RPMI7951 (cell line): ENCODE results near the gene PHC1. TPM values are rescaled to one million over a fixed set of nuclear protein-coding genes. Genes with fewer than 3 reads are reported as not detected.

ENCODE experiments used
- total RNA-seq: library from RNA; depleted of rRNA; stranded (reverse); fragments of >200 nt; shearing (Covaris generic); gene quantifications from 2 replicates; pipeline ENCODE4 v1.2.3, GENCODE V29; 2014; rRNA removed

PHC1 gene
- total RNA-seq, 1 experiment from 2014 or later = 10.3 TPM

Other genes with a start within 250 kb of the PHC1 start
- gene RIMKLB, start 216.5 kb upstream of the PHC1 start, total RNA-seq = 9.9 and 10.2 TPM in 2 replicates
- not detected in 2 replicates for gene A2ML1, start 91.9 kb upstream of the PHC1 start, total RNA-seq
- 109 and 189 TPM in 2 replicates for gene M6PR, start 35.1 kb downstream of the PHC1 start, total RNA-seq
- gene KLRG1, start 75.0 kb downstream of the PHC1 start, total RNA-seq = 1.4 and 2.0 TPM in 2 replicates
- gene A2M, start 201.4 kb downstream of the PHC1 start, total RNA-seq = 29.7 and 35.4 TPM in 2 replicates